ENCODE measurements around the gene CYLD. TPM values are rescaled to one million over a fixed set of nuclear protein-coding genes. Genes with fewer than 3 reads are reported as not detected.
A peak's percentile ranks its signal among the peaks of the same experiment; 100 is the strongest.

Gene CYLD
- total and polyA plus RNA-seq, 12 donors = 10.3 to 61.7 (median 37.1) TPM

DNA sequence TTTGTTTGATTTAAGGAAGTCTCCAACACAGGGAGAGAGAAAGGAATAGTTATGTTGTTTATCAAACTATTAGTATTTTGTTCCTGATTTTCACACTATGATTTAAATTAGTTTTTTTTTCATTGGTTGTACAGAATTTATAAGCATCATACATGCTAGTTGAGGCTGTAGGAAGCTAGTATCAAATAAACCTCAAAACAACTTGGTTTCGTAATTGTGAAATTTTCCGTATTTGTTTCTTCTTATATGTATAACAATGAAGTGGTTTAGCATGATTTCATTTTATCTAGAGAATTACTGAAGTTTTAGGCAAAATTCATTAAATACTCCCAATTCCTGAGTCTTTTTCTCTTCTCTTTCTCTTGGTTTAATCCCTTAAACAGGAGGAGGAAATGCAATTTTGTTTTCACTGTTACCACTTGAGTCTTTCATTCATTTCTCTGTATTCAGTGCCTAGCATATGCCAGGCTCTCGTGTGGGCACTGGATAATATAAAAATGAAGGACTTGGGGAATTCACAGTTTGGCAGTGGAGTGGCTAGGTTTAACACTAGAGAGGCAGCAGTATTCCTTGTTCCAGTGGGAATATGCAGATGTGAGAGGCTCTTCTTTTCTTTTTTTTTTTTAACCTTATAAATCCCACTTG, 1.8 kb downstream of the CYLD start:
- TF ChIP-seq, protein P1, sequence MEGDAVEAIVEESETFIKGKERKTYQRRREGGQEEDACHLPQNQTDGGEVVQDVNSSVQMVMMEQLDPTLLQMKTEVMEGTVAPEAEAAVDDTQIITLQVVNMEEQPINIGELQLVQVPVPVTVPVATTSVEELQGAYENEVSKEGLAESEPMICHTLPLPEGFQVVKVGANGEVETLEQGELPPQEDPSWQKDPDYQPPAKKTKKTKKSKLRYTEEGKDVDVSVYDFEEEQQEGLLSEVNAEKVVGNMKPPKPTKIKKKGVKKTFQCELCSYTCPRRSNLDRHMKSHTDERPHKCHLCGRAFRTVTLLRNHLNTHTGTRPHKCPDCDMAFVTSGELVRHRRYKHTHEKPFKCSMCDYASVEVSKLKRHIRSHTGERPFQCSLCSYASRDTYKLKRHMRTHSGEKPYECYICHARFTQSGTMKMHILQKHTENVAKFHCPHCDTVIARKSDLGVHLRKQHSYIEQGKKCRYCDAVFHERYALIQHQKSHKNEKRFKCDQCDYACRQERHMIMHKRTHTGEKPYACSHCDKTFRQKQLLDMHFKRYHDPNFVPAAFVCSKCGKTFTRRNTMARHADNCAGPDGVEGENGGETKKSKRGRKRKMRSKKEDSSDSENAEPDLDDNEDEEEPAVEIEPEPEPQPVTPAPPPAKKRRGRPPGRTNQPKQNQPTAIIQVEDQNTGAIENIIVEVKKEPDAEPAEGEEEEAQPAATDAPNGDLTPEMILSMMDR (IDR thresholded peaks at IDR 0.05) = no peak
- H3K27ac ChIP-seq = peak overlapping the region in 6 of 10 donors; percentile 88 to 98 (median 93)
- ATAC-seq = no peak
- peaks cover 0 to 27% (median 0%) of the 10 kb centered on the region in 9 donors for H3K36me3 ChIP-seq
- H3K4me3 ChIP-seq = peak overlapping the region in 5 of 10 donors; percentile 11 to 95 (median 92)
- WGBS, 2 donors = 77 to 79% methylated on average over 3 of the region's 3 CpGs
- intact Hi-C loops (cut with DNase I) = loop anchor here in 3 of 10 donors (5.0 to 10.0 kb wide), 5 partner anchors 46 to 371 kb away; no protein-coding TSS in a partner anchor
- no peaks in the 10 kb centered on the region for H3K9me3 ChIP-seq
- no peaks in the 10 kb centered on the region for H3K27me3 ChIP-seq
- peaks cover 0 to 64% (median 45%) of the 10 kb centered on the region in 9 donors for H3K4me1 ChIP-seq
- no peak for DNase-seq

- 68 to 75% methylated on average over 3 of the region's 3 CpGs for WGBS, 2 donors
- TF ChIP-seq, protein P1 (IDR thresholded peaks at IDR 0.05) = no peak
- Histone ChIP-seq H3K9me3 (no peaks in the 10 kb centered on the region), H3K27ac (peak overlapping the region in 1 of 10 donors; percentile 98), H3K27me3 (no peaks in the 10 kb centered on the region), H3K4me3 (peak overlapping the region in 1 of 10 donors; percentile 95), H3K36me3 (peaks cover 0 to 34% (median 0%) of the 10 kb centered on the region in 9 donors), H3K4me1 (peaks cover 0 to 69% (median 51%) of the 10 kb centered on the region in 9 donors)
- DNase-seq (no peak), ATAC-seq (no peak)
- intact Hi-C loops (cut with DNase I) = loop anchor here in 4 of 10 donors (5.0 to 10.0 kb wide), 6 partner anchors 48 to 373 kb away; no protein-coding TSS in a partner anchor
Observed at GRCh38 chr16:50744881-50745280, 3.0 kb downstream of the CYLD start.

- ATAC-seq (no peak), DNase-seq (no peak)
- H3K36me3 ChIP-seq = peaks cover 0 to 45% (median 0%) of the 10 kb centered on the region in 9 donors
- 91 to 96% methylated on average over 4 of the region's 4 CpGs for WGBS, 2 donors
- peak overlapping the region in 1 of 10 donors; percentile 98 for H3K27ac ChIP-seq
- H3K27me3 ChIP-seq = no peaks in the 10 kb centered on the region
- intact Hi-C loops (cut with DNase I) = loop anchor here in 2 of 10 donors (5.0 to 10.0 kb wide), 3 partner anchors 59 to 81 kb away; no protein-coding TSS in a partner anchor
- H3K4me1 ChIP-seq = peaks cover 0 to 70% (median 59%) of the 10 kb centered on the region in 9 donors
- TF ChIP-seq, protein P1 (IDR thresholded peaks at IDR 0.05) = no peak
- H3K4me3 ChIP-seq = peak overlapping the region in 1 of 10 donors; percentile 22
- H3K9me3 ChIP-seq = no peaks in the 10 kb centered on the region
Observed at GRCh38 chr16:50745940-50746339, 4.1 kb downstream of the CYLD start.

DNA sequence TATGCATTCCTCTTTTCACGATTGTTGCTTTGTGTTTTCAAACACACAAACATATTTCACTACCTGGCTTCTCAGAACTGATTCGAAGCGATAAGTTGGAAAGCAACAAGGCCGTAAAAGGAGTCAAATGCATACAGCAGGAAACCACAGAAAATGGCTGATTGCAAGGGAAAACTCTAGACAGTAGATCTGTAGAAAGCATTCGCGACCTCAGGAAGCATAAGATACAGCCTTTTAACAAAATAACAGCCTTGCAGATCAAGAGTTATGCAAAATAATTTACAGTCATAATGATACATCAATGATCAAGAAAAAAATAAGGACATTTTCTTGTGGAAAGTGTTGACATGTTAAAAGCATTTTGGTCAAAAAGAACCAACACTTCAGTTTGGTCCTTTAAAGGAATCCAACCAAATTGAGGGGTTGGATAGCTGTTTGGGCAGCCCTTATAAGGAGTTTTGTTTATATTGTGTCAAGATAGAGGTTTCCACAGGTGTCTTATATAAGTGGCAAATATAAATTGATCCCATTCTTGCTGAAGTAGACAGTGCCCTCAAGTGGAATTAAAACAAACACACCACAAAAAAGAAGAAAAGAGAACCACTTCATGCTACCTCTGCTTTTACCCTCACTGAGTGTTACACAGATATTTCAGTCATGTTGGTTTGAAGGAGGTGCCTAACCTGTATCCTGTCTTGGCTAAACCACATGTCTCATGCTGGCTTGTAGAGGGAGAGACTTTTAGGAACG, 5.5 kb downstream of the CYLD start:
- TF ChIP-seq, protein P1 (IDR thresholded peaks at IDR 0.05) = peak in 7 of 9 donors; percentile 11 to 53 (median 34)
- ATAC-seq (peak in 6 of 8 donors; percentile 18 to 44 (median 32)), DNase-seq (no peak)
- no peaks in the 10 kb centered on the region for H3K27me3 ChIP-seq
- intact Hi-C loops (cut with DNase I) = loop anchor here in 2 of 10 donors (5.0 to 10.0 kb wide), 3 partner anchors 57 to 83 kb away; no protein-coding TSS in a partner anchor
- H3K9me3 ChIP-seq = no peaks in the 10 kb centered on the region
- no peak overlapping the region for H3K4me3 ChIP-seq
- peak overlapping the region in 1 of 10 donors; percentile 98 for H3K27ac ChIP-seq
- peaks cover 0 to 59% (median 2%) of the 10 kb centered on the region in 9 donors for H3K36me3 ChIP-seq
- H3K4me1 ChIP-seq = peaks cover 0 to 73% (median 64%) of the 10 kb centered on the region in 9 donors
- WGBS, 2 donors = 67 to 72% methylated on average over 7 of the region's 7 CpGs
